ENCODE results near the gene ADAMTS20. TPM values are rescaled to one million over a fixed set of nuclear protein-coding genes. Genes with fewer than 3 reads are reported as not detected.
A peak's percentile ranks its signal among the peaks of the same experiment; 100 is the strongest.
"Not testable (repeated sequence)": the region's sequence is repeated elsewhere in the genome, so short reads cannot be mapped to it uniquely, and the experiment has no call there.

The ADAMTS20 gene
- total RNA-seq = not detected in 2 replicates

DNA sequence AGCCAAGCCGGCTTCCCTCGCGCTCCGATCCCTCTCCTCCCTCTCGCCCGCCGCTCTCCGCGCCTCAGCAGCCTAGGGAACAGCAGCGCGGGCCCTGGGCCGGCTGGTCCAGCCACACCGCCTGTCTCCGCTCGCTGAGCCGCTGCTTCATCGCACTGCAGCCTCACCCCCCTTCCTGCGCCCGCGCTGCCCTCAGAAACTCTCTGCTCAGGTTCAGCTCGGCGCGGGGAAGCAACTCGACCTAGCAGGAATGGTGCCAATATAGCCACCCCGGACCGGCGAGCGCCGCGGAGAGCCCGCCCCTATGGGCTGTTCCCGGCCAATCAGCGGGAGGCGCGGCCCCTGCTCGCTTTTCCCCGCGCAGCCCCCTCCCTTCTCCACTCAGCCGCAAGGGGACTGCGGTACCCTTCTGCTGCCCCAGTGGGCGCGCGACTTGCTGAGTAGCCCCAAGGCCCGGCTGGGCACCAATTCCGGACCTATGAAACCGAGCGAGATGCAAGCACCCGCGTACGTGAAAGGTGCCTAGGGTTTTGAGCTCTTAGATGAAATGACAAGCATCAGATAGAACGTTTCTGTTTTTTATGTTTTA is at the start of gene ADAMTS20:
Gene ADAMTS20, minus strand, starts transcription at position 233 of the 589 bp plus-strand sequence. CDS start 282 bp downstream, outside the sequence.
- DNase-seq (ENCODE audit: low read depth in 2 of 2) = no peak

- DNase-seq (ENCODE audit: low read depth in 2 of 2) = no peak
These were observed 47.7 kb upstream of the ADAMTS20 start for GRCh38 chr12:43599708-43600107.

GRCh38 chr12:43599066-43599465 is 47.1 kb upstream of the ADAMTS20 start:
- DNase-seq (ENCODE audit: low read depth in 2 of 2) = no peak

DNA sequence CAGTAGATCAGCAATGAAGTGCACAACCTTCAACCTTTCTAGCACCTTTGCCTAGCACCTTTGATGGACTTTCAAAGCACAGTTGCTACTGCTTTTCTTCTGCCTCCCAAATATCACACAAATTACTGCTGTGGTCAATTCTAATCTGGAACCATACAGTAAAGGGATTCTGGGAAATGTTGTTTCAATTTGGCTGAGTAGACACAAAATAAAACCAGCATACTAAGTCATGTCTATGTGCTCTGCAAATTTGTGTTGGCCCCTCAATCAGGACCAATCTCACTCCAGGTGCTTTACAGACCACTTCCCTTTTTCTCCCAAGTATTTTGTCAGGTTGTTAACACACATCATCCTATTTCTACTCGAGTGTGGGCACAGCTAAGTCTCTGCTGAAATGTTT is 38.3 kb upstream of the ADAMTS20 start:
- DNase-seq (ENCODE audit: low read depth in 2 of 2) = no peak

DNA sequence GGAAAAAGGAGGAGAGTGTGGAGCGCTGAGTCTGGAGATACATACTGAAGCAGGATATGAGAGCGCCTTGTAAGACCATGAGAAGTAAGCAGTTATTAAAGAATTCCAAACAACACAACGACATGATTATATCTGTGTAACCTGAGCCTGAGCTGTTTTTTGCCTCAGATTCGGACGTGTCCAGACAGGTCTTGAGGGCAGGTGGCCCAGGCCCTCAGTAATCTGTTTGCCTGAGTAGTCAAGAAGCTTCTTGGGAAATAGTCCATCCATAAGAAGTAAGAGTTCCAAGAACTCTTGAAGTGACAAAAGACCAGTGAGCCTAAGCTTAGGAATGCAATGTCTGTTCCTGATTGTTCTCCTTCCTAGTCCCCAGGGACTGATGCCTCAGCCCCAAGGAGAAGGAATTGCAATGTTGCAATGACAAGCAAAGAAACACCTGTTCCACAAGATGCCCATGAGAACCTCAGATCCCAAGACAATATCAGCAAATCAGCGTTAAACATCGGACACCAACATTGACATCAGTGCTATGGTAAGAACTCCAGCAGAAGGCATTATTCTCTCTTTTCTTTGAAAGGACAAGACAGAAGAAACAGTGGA is 34.7 kb upstream of the ADAMTS20 start:
- no peak for DNase-seq (ENCODE audit: low read depth in 2 of 2)

DNA sequence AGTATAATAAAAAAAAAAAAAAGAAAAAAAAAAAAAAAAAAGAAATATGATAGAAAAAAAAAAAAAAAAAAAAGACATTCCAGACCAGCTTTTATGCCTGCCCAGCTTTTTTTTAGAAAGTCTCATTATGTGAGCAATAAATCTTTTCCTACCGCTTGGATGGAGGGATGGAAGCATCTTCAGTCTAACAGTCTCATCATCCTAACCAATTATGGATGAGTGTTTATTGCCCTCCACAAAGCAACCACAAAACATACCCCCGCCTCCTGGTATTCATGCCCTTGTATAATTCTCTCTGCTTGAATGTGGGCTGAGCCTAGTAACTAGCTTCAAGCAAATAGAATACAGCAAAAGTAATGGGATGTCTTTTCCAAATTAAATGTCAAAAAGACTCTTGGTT is 33.7 kb upstream of the ADAMTS20 start:
- no peak for DNase-seq (ENCODE audit: low read depth in 2 of 2)

GRCh38 chr12:43580601-43581000 is 28.6 kb upstream of the ADAMTS20 start:
- no peak for DNase-seq (ENCODE audit: low read depth in 2 of 2)

DNA sequence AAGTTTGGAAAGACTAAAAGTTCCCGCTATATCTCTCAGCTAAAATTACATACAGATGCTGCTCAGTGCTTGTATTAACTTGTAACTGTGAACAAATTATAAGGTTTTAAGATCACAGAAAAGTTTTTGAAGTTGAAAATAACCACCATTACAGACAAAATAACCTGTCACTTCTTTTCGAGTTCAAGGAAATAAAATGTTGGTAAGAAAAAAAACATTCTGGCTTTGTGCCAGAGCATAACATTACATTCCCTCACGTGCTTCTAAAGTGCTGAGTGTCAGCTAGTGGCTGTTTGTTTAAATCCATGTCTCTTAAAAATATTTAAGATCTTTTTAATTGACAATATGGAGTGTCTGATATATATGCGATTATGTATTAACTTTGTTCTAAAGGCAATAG is 27.2 kb upstream of the ADAMTS20 start:
- DNase-seq (ENCODE audit: low read depth in 2 of 2) = peak in 1 of 2 donors; percentile 18

- DNase-seq (ENCODE audit: low read depth in 2 of 2) = no peak
These were observed 26.8 kb upstream of the ADAMTS20 start for GRCh38 chr12:43578782-43579181.

GRCh38 chr12:43577381-43577780 is 25.4 kb upstream of the ADAMTS20 start:
- DNase-seq (ENCODE audit: low read depth in 2 of 2) = no peak

DNA sequence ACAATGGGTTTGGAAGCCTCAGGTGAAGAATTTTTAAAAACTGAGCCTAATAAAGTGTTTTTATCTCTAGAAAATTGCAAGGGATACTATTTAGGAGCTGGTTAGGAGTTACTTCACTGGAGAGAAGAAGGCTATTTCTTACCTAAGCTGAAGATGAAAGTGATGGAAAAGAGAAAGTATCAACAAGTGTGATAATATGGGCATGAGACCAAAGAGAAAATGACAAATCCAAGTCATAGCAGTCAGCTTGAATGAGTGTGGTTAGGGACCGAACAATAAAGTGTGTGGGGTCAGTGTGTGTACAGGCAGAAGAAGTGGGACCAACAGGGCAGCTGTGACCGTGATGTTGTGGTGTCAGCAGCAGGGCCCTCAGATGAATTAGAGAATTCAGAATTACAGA is 24.2 kb upstream of the ADAMTS20 start:
- DNase-seq (ENCODE audit: low read depth in 2 of 2) = no peak

DNA sequence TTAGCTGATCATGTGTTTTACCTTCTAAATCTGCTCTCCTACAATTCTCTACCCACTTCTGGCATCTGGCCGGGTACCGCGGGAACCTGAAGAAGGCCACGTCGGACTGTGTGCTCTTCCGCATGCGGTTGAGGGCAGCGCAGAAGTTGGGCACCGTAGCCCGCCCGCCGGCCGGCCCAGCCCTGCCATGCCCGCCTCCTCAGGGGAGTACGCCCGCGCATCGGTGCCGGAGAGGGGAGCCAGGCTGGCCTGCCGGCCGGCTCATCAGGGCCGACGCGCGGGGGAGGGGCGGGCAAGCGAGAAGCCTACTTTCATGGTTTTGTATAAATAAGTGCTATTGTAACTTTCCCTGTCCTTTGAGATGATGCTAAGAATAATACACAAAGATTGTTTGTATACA is 19.9 kb upstream of the ADAMTS20 start:
- DNase-seq (ENCODE audit: low read depth in 2 of 2) = no peak

- no peak for DNase-seq (ENCODE audit: low read depth in 2 of 2)
These were observed 4.1 kb upstream of the ADAMTS20 start for GRCh38 chr12:43556057-43556456.

DNA sequence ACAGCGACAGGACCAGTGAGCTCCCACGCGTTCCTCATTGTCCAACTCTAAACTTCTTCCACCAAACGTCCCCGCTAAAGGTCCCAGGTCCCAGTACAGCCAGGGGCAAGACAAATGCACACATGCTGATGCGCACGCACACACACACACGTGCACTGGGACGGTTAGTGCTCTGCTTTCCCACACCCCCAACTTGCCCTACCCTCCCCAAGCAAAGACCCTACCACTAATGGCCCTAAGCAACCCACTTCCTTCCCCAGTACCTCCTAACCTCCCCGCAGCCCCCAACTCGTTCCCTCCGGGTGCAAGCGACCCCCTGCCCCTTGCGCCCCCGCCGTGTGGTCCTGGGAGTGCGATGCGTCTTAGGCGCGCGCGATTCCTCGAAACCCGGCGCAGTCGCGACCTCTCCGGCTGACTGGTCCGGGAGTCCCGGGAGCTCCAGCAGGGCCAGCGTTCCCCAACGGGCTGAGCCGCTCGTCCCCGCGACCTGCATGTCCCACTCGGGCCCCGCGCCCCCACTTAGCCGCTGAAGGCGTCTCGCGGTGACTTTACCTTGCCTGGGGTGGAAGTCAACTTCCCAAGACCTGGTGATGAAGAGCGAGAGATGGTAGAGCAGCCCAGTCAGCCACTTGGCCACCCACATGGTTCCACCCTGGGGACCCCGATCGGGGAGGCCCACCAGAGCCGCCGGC is 578 bp downstream of the ADAMTS20 start:
- DNase-seq (ENCODE audit: low read depth in 2 of 2) = no peak

DNA sequence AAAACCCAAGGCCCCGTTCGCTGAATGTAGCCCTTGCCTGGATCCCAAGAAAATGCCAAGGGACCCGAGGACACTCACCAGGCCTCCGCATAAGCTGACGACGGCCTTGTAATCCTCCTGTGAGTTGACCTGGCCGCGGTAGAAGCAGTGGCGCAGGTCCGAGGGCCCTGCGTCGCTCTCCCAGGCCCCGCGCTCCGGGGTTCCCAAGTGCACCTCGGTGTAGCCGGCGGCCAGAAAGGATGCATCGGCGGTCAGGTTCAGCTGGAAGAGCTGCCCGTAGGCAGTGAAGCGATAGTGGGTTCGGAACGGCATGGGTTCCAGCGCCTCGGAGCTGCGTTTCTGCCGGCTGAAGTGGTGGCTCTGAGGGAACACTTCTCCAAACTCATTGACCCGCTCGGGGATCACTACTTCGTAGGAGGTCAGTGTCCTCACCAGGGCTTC is 1.2 kb downstream of the ADAMTS20 start:
- no peak for DNase-seq (ENCODE audit: low read depth in 2 of 2)

- DNase-seq (ENCODE audit: low read depth in 2 of 2) = no peak
These were observed 7.3 kb downstream of the ADAMTS20 start for GRCh38 chr12:43544703-43545102.

DNA sequence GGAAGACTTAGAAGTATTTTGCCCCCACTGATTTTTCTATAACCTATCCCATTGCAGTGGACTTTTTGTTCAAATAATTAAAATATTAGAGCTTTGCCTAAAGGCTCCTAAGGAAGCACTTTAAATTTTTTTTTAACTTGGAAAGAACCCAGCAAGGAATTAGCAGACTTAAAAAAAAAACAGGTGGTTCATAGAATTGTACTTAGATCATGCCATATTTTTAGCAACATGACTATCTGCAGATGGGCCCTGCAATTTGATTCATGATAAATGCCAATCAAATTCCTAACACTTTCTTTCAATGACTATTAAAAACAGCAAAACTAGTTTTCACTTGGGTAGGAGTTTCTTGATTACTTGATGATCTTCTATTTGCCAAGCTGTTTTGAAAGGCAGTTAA is 11.5 kb downstream of the ADAMTS20 start:
- no peak for DNase-seq (ENCODE audit: low read depth in 2 of 2)

- DNase-seq (ENCODE audit: low read depth in 2 of 2) = not testable (repeated sequence)
These were observed 14.3 kb downstream of the ADAMTS20 start for GRCh38 chr12:43537675-43538074.

- no peak for DNase-seq (ENCODE audit: low read depth in 2 of 2)
These were observed 36.0 kb downstream of the ADAMTS20 start for GRCh38 chr12:43516045-43516444.

GRCh38 chr12:43501703-43502102 is 50.3 kb downstream of the ADAMTS20 start:
- peak in 1 of 2 donors; percentile 12 for DNase-seq (ENCODE audit: low read depth in 2 of 2)

- no peak for DNase-seq (ENCODE audit: low read depth in 2 of 2)
These were observed 58.7 kb downstream of the ADAMTS20 start for GRCh38 chr12:43493261-43493797.

DNA sequence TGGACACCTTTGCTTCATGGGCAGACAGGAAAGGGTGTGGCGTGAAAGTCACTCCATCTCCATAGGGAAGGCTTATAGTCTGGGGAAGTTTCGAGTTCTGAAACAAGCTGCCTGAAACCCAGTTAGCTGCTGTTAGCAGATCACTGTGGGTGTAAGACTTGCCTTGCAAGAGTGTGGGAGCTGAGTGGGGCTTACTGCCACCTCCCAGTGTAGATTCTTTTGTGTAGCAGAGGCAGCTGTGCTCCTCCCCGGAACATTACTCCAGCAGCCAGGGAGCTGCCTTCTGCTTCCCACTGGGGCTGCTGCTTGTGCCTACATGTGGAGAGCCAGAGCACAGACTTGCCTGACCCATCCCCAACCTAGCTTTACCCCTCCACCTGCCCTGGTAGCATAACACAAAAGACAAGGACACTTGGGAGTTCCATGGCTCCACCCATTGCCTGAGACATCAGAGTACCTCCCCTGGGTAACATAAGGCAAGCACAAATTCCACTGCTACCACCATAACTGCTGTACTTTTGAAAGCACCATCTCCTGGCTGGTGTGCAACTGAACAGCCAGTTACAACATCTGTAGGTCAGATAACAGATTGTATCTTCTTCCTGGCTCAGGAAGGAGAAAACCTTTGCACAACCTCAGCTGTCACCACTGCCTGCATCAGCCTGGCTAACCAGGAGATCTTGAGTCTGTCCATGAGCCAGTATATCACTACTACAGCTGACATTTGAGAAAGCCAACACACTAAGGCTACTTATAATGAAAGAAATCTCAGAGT is 69.5 kb downstream of the ADAMTS20 start:
- DNase-seq (ENCODE audit: low read depth in 2 of 2) = no peak

Data from dermis microvascular lymphatic vessel endothelial cell (primary cell).